ENCODE results near the gene OR52I2. TPM values are rescaled to one million over a fixed set of nuclear protein-coding genes. Genes with fewer than 3 reads are reported as not detected.

The OR52I2 gene
- not detected in 2 replicates for total RNA-seq

DNA sequence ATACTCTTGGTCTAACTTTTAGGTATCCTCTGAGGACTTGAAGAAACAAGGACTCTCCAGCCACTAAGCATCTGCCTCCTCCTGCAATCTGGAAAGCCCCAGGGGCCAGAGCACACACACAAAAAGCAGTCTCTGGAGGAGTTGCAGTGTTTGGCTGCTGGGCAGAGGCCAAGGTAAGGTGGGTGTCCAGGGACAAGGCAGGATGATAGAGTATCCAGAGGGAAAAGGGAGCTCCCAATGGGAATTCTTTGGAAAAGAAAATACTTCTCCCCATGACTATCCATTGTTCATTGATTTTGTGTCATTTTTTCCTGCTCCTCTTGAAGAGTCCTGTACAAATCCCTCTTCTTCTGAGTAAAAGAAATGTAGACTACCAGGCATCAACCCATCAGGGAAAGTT, at the start of gene OR52I2:
TSS of gene OR52I2 (plus strand) at position 301 of the 400 bp plus-strand sequence.

DNA sequence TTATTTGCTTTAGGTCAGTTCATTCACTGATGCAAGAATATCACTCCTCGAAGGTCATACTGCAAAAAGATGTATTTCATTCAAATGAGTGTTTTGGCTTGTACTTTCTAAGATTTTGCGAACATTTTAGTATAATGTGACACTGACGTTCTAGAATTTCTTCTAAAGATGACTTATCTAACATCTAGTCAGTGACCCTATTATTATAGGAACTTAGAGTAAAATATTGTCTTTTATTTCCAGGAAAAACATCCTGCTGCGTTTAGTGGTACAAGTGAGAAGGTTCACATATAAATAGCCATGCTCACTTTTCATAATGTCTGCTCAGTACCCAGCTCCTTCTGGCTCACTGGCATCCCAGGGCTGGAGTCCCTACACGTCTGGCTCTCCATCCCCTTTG, 36.7 kb upstream of the OR52I2 start, which contains the start of gene OR52M1:
TSS of gene OR52M1 (plus strand) at position 301 of the 400 bp plus-strand sequence. CDS start at position 301, 0 bp downstream.

DNA sequence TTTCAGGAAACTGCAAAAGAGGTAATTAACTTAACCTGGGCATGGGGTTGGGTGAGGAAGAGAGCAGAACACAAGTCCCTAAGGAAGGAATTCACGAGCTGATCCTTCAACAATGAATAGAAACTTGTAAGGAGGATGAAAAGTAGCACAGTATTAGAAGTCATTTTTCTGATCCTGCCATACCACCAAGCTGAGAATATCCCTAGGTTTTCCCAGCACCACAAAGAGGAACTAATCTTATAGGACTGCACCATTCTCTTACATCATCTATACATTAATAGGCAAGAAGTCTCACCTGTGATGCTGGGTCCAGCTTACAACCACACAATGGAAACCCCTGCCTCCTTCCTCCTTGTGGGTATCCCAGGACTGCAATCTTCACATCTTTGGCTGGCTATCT, 12.2 kb downstream of the OR52I2 start, which contains the start of gene OR52I1:
TSS of gene OR52I1 (plus strand) at position 301 of the 400 bp plus-strand sequence. CDS start at position 301, 0 bp downstream.

DNA sequence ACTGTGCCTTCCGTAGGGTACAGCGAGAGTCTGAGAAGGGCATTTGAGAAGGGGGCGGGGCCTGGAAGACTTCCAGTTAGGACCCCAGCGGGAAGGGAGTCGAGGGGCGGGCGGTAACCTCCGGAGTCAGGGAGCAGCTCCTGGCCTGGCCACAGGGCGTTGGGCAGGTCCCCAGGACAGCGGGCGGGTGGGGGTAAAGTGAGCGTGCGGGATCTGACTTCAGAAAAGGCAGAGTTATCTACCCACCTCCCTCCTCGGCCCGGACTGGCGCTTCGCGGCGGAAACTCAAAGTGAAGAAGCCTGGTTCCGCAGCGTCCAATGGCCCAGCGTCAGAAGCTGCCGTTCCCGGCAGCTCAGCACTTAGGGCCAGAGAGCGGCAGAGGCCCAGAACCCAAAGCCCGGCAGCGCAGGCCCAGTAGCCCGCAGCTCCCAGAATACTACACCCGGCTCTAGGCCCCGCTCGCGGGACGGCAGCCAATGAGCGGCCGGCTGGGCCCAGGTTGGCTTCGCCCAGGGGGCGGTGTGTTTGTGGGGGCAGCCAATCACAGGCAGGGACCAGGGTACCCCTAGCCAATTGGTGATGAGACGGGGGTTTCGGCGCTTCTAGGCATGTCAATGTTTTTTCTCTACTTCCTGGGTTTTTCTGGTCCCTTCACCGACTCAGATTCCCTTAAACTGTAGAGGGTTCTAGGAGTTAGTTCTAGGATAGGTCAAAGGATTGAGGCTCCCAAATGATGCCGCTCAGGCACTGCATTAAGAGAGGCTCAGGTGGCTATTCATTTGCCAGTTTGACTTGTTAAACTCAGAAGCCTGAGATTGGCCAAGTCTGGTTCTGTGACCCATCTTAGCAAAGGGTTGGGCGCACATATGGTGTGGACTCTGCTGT, 26.5 kb downstream of the OR52I2 start, which contains the start of gene TRIM68:
TSS of gene TRIM68 (minus strand) at position 451 of the 886 bp plus-strand sequence. CDS start 2,727 bp downstream, outside the sequence.

DNA sequence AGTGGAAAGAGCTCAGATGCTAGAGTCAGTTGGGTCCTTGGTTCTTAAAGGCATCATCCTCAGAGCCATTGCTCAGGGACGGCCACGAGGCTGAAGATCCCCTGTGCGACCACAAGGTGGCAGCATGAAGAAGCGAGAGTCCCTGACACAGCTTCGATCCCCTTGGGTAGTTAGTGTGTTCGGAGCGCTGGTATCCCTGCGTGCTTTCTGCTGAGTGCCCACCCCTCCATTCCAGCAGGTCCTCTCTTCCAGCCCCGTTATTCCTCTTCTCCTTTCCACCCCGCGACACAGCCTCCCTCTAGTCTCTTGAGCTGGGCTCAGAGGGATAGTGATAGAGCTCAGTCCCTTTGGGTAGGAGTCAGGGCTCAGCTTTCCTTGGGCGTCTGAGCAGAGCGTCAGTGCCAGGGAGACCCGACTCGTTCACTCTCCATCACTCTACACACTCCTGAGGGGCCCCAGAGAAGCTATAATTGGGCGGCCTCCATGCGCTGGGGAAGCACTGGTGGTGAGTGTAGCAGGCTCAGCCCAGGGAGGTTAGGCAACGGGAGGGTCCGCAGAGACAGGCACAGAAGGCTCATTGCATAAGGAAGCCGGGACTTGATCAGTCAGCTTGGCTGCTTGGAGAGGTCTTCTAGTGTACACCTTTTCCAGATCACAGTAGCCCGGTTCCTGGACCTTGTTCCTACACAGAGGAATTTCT, 55.6 kb downstream of the OR52I2 start, which contains the start of gene OR51D1:
TSS of gene OR51D1 (plus strand) at position 516 of the 700 bp plus-strand sequence. CDS start 2,314 bp downstream, outside the sequence.

Other genes with a start within 250 kb of the OR52I2 start
- not detected in 2 replicates for gene OR52B4, start 213.4 kb upstream of the OR52I2 start, total RNA-seq
- 15.3 and 18.3 TPM in 2 replicates for gene TRIM21, start 188.0 kb upstream of the OR52I2 start, total RNA-seq
- not detected in 2 replicates for gene OR52K2, start 132.4 kb upstream of the OR52I2 start, total RNA-seq
- not detected in 2 replicates for gene OR52K1, start 99.1 kb upstream of the OR52I2 start, total RNA-seq
- gene OR52M1, start 36.6 kb upstream of the OR52I2 start, total RNA-seq: not detected in 2 replicates
- gene OR52I1, start 12.3 kb downstream of the OR52I2 start, total RNA-seq: not detected in 2 replicates
- gene TRIM68, start 26.5 kb downstream of the OR52I2 start, total RNA-seq: 9.9 and 12.5 TPM in 2 replicates
- gene OR51D1, start 55.7 kb downstream of the OR52I2 start, total RNA-seq: not detected in 2 replicates
- gene OR51E1, start 62.2 kb downstream of the OR52I2 start, total RNA-seq: not detected in 2 replicates
- gene OR51E2, start 116.1 kb downstream of the OR52I2 start, total RNA-seq: not detected in 2 replicates
- not detected in 2 replicates for gene MMP26, start 123.0 kb downstream of the OR52I2 start, total RNA-seq
- gene OR51F1, start 188.2 kb downstream of the OR52I2 start, total RNA-seq: not detected in 2 replicates
- gene OR52R1, start 222.6 kb downstream of the OR52I2 start, total RNA-seq: not detected in 2 replicates
- gene OR51F2, start 239.6 kb downstream of the OR52I2 start, total RNA-seq: not detected in 2 replicates